Iris pigment epithelial cell (primary cell): ENCODE measurements around the gene IKBKE.
"Not testable (repeated sequence)": the region's sequence is repeated elsewhere in the genome, so short reads cannot be mapped to it uniquely, and the experiment has no call there.

ENCODE experiments used
- DNase-seq: peaks from one replicate; pipeline ENCODE4 v3.0.0-alpha.2; 2011; ENCODE audit warnings: low read depth

The IKBKE gene

GRCh38 chr1:206476058-206476457, 5.8 kb downstream of the IKBKE start:
- DNase-seq = no peak

DNA sequence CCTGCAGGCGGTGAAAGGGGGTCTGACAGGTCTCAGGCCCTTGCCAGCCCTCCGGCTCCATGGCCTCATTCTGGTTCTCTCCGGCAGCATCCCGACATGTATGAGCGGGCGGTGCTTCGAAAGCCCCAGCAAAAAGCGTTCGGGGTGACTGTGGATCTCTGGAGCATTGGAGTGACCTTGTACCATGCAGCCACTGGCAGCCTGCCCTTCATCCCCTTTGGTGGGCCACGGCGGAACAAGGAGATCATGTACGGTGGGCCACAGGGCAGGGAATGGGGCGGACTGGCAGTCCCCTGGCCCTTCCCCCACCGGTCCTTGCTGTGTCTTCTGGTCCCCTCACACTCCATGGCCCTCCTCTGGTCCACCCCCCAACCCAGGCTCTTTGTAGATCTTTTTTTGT, 6.3 kb downstream of the IKBKE start:
- DNase-seq = no peak

- DNase-seq = no peak
Measured at GRCh38 chr1:206477110-206477509, 6.8 kb downstream of the IKBKE start.

DNA sequence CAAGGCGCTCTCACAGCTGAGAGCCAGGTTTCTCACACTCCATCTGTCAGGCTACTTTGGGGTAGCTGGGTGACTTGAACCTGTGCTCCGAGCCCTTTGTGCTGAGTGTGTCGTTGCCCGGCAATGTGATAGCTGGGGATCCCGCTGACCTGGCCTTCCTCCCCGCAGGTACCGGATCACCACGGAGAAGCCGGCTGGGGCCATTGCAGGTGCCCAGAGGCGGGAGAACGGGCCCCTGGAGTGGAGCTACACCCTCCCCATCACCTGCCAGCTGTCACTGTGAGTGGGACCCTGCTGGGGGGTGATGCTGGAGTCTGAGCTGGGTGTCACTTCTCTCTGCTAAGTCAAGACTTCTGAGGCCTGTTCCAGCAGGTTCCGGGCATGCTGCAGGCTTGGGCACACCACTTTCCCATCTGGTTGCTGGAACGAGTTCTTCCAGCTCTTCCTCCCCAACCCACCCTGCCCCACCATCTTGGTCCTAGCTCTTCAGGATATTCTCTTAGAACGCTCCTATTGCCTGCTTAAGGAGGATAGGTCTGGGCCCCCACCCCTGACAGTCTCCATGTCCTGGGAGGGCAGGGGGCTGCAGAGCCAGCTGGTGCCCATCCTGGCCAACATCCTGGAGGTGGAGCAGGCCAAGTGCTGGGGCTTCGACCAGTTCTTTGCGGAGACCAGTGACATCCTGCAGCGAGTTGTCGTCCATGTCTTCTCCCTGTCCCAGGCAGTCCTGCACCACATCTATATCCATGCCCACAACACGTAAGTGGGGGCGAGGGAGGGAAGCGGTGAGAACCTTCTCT, 7.5 kb downstream of the IKBKE start:
- DNase-seq = no peak

- DNase-seq = no peak
Measured at GRCh38 chr1:206478746-206479145, 8.5 kb downstream of the IKBKE start.

- DNase-seq = peak; percentile 78
Measured at GRCh38 chr1:206479183-206480125, 9.2 kb downstream of the IKBKE start.

DNA sequence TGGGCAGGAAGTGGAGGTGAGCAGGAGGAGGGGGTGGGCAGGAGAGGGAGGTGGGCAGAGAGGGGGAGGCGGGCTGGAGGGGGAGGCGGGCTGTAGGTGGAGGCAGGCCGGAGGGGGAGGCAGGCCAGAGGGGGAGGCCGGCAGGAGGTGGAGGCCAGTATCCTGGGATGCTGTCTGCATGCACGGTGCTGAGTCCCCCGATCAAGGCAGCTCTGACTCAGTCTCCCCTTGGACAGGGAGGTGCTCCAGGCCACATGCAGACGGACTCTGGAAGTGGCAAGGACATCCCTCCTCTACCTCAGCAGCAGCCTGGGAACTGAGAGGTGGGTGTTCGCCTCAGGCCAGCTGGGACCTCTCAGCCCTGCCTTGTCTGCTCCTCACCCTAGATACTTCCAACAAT, 9.9 kb downstream of the IKBKE start:
- no peak for DNase-seq

GRCh38 chr1:206482611-206483010, 12.3 kb downstream of the IKBKE start:
- no peak for DNase-seq

DNA sequence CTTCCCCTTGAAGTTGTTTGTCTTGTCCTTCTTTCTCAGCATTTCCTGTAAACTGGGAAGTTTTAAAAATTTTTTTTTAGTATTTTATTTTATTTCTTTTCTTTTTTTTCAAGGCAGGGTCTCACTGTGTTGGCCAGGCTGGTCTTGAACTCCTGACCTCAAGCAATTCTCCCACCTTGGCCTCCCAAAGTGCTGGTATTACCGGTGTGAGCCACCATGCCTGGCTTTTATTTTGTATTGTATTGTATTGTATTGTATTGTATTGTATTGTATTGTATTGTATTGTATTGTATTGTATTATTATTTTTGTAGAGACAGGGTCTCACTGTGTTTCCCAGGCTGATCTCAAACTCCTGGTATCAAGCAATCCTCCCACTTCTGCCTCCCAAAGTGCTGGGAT, 13.6 kb downstream of the IKBKE start:
- not testable (repeated sequence) for DNase-seq

- no peak for DNase-seq
Measured at GRCh38 chr1:206484901-206485300, 14.6 kb downstream of the IKBKE start.

- DNase-seq = no peak
Measured at GRCh38 chr1:206486995-206487788, 16.9 kb downstream of the IKBKE start.

GRCh38 chr1:206487970-206488369, 17.7 kb downstream of the IKBKE start:
- no peak for DNase-seq

DNA sequence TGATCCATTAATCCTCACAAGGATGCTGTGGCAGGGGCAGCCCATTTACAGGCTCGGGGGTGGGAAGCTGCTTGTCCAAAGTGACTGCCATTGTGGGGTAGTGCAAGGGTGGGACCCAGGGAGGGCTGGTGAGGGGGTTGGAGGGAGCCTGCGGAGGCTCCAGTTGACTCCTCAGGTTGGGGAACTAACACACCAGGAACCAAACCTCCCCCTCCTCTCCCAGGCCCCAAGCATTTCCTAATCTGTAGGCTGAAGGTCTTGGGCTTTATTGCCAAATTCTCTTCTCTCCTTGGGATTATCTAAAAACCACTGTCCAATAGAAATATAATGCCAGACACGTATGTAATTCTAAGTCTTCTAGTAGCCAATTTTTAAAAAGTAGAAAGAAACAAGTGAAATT, 18.2 kb downstream of the IKBKE start:
- DNase-seq = no peak

- DNase-seq = peak; percentile 76
Measured at GRCh38 chr1:206489980-206490770, 19.9 kb downstream of the IKBKE start.

DNA sequence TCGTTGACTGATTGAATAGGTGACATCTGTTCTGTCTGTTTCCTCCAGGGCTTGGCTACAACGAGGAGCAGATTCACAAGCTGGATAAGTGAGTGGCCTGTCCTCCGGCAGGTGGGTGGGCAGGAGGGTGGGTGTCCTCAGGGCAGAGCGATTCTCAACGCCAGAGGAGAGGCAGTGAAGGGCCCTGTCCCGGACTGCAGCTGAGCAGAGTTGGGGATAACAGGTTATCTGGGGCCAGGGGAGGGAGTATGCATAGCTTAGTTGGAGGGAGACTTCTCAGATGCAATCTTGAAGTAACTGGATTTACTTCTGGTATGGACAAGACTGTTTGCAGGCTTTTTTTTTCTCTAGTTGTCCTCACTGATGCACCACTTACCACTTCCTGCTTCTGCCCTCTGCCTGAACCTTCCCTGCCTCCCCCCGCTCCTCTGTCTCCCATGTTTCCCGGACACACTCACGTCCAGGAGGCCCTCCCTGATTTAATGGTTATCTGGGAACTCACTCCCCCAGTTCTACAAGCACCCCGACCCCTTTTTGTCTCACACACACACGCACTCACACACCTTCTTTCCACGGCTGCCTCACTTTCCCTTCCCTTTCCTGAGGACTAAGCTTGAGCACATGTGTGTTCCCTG, 20.6 kb downstream of the IKBKE start:
- peak; percentile 92 for DNase-seq

DNA sequence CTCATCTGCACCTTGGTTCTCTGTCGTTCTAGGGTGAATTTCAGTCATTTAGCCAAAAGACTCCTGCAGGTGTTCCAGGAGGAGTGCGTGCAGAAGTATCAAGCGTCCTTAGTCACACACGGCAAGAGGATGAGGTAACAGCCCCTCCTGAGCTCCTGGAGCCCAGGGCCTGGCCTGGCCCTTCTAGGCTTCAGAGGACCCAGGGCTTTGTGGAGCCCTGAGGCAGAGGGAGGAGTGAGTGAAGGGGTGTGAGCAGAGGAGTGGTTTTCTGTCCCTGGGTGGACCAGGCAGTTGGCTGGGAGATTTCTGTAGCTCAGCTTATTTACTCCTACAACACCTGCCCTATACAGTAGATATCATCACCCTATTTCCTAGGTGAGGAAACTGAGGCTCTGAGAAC, 21.3 kb downstream of the IKBKE start:
- DNase-seq = no peak

DNA sequence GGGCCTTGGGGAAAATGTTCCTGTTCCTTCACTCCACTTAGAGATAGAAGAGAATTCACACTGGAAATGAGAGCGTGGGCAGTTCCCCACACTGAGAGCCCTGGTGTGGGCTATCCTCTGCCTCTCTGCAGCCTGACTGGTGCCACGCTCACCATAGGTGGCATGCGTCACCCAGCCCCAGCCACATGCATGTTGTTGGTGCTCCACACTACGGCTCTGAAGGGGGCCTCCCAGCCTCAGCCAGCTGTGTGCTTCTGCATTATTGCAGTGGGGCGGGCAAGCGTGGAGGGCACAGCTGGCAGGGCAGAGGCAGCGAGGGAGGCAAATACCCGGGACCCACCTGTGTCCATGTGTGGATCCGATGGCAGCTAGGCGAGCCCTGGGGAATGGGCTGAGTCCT, 22.3 kb downstream of the IKBKE start:
- no peak for DNase-seq

DNA sequence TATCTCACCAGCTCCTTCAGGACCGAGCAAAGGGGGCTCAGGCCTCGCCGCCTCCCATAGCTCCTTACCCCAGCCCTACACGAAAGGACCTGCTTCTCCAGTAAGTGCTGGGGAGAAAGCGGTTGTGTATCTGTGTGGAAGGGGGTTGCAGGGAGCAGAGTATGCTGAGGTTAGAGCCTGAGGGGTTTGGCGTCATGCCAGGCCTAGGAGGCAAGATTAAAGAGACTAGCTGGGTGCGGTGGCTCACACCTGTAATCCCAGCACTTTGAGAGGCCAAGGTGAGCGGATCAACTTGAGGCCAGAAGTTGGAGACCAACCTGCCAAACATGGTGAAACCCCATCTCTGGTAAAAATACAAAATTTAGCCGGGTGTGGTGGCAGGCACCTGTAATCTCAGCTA, 23.0 kb downstream of the IKBKE start:
- no peak for DNase-seq

GRCh38 chr1:206495011-206495461, 24.8 kb downstream of the IKBKE start:
- no peak for DNase-seq

GRCh38 chr1:206495493-206496046, 25.3 kb downstream of the IKBKE start:
- no peak for DNase-seq
